Activated CD8-positive, alpha-beta T cell treated with anti-CD3 and anti-CD28 coated beads, Interleukin-2, amount 10 ng/mL, durations not matched to agents 7 days and 5 days (primary cell): ENCODE results near the gene SERPINA1. TPM values are rescaled to one million over a fixed set of nuclear protein-coding genes. Genes with fewer than 3 reads are reported as not detected.

ENCODE experiments used
- ATAC-seq: fragments of 150-1000 bp; cut with Tn5 transposase; one replicate; pipeline ENCODE4 v1.10.0; 2021; ENCODE audit warnings: moderate library complexity
- CTCF ChIA-PET: fragments of 350-600 bp; sonication (Branson Sonifier 250); formaldehyde crosslinking; loops from one replicate; lab custom pipeline; 2021; ENCODE audit warnings: antibody characterized with exemption; lab: Charles Lee
- POLR2A ChIA-PET: fragments of 350-600 bp; sonication (Branson Sonifier 250); formaldehyde crosslinking; loops from one replicate; lab custom pipeline; 2021; ENCODE audit warnings: antibody characterized with exemption; lab: Charles Lee
- DNase-seq: peaks from one replicate; pipeline ENCODE4 v3.0.0-alpha.2; 2020
- H3K27ac Mint-ChIP-seq: one replicate; pipeline ENCODE4 v1.8.0; 2021; ENCODE audit warnings: mild to moderate bottlenecking, mixed read lengths
- H3K27me3 Mint-ChIP-seq: one replicate; pipeline ENCODE4 v1.8.0; 2021; ENCODE audit warnings: low read depth, mixed read lengths
- H3K36me3 Mint-ChIP-seq: one replicate; pipeline ENCODE4 v1.8.0; 2021; ENCODE audit warnings: low read depth, mixed read lengths
- H3K4me1 Mint-ChIP-seq: one replicate; pipeline ENCODE4 v1.8.0; 2021; ENCODE audit warnings: low read depth, mixed read lengths
- H3K4me3 Mint-ChIP-seq: one replicate; pipeline ENCODE4 v1.8.0; 2021; ENCODE audit warnings: mild to moderate bottlenecking, mixed read lengths
- H3K9me3 Mint-ChIP-seq: one replicate; pipeline ENCODE4 v1.8.0; 2022; ENCODE audit warnings: mixed read lengths; ENCODE audit not compliant: insufficient read depth
- total RNA-seq, 2 experiments: library from RNA; stranded (reverse); gene quantifications; one replicate each; pipeline ENCODE4 v1.2.3, GENCODE V29; 2021

The SERPINA1 gene
- total RNA-seq, 2 experiments from 2014 or later: not detected

- CTCF ChIA-PET: no interaction called here
- Mint-ChIP-seq H3K27me3 (peaks cover 5% of the 10 kb centered on the region), H3K4me1 (no peaks in the 10 kb centered on the region), H3K9me3 (no peaks in the 10 kb centered on the region), H3K27ac (no peak overlapping the region), H3K4me3 (no peak overlapping the region), H3K36me3 (no peaks in the 10 kb centered on the region)
- DNase-seq (no peak), ATAC-seq (no peak)
- POLR2A ChIA-PET: no interaction called here
Measured at GRCh38 chr14:94345344-94346064, 42.9 kb downstream of the SERPINA1 start.

DNA sequence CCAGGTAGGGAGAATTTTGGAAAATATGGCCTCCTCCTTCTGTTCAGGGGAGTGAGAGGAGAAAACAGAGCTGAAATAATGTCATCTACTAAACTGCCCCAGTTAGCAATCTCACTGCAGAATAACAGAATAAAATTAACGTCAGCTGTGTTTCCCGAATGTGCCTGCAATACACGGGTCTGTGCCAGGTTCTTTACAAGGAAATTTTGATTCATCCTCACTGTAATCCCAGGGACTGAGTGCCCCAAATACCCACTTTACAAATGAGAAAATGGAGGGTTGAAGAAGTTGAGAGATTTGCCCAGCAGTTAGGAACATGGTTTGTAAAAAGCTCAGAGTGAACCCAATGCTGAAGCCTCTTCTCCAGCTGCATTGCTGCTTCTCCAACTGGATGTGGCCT, 44.0 kb downstream of the SERPINA1 start:
- no peaks in the 10 kb centered on the region for H3K36me3 Mint-ChIP-seq
- H3K4me3 Mint-ChIP-seq: no peak overlapping the region
- ChIA-PET CTCF (no interaction called here), POLR2A (no interaction called here)
- H3K9me3 Mint-ChIP-seq: no peaks in the 10 kb centered on the region
- DNase-seq (no peak), ATAC-seq (no peak)
- peaks cover 10% of the 10 kb centered on the region for H3K27me3 Mint-ChIP-seq
- H3K27ac Mint-ChIP-seq: no peak overlapping the region
- H3K4me1 Mint-ChIP-seq: no peaks in the 10 kb centered on the region

DNA sequence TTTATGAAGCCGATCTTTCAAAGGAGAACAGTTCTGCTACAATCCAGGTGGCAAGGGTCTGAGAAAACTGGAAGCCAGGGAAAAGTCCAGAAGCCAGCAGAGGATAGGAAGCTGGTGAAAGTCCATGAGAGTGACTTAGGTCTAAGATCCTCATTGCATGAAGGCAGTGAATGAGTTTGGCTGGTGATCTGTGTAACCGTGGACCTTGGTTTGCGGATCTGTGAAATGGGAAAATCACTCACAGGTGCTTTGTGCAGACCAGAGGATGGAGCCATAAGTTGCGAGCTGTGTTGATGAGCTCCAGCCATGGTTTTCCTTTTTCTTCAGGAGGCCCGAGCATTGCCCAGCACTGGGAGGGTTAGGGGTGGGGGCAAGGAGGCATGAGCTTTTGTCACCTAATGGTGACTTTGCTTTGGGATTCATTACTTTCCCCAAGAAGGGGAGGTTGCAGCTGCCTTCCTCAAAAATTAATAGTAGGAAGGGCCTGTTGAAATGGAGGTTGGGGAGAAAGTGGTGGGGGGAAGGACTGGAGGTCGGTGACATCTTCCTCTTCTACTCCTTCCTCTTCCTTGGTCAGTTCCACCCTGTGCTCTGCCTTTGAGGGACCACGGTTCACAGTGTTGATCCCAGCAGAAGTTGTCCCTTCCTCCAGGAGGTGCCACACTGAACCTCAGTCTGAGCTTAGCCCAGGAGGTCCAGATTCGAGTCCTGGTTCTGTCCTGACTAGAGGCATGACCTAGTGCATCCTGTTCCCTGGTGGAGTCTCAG, 45.0 kb downstream of the SERPINA1 start:
- CTCF ChIA-PET: no interaction called here
- POLR2A ChIA-PET: no interaction called here
- Mint-ChIP-seq H3K4me1 (no peaks in the 10 kb centered on the region), H3K9me3 (no peaks in the 10 kb centered on the region), H3K27me3 (peaks cover 14% of the 10 kb centered on the region), H3K27ac (no peak overlapping the region), H3K4me3 (no peak overlapping the region), H3K36me3 (no peaks in the 10 kb centered on the region)
- ATAC-seq (no peak), DNase-seq (no peak)

GRCh38 chr14:94342334-94342934, 46.0 kb downstream of the SERPINA1 start:
- POLR2A ChIA-PET: no interaction called here
- H3K27ac Mint-ChIP-seq: no peak overlapping the region
- no peak for DNase-seq
- no peaks in the 10 kb centered on the region for H3K9me3 Mint-ChIP-seq
- ATAC-seq: no peak
- no peak overlapping the region for H3K4me3 Mint-ChIP-seq
- H3K36me3 Mint-ChIP-seq: no peaks in the 10 kb centered on the region
- CTCF ChIA-PET: no interaction called here
- no peaks in the 10 kb centered on the region for H3K4me1 Mint-ChIP-seq
- H3K27me3 Mint-ChIP-seq: peaks cover 14% of the 10 kb centered on the region

DNA sequence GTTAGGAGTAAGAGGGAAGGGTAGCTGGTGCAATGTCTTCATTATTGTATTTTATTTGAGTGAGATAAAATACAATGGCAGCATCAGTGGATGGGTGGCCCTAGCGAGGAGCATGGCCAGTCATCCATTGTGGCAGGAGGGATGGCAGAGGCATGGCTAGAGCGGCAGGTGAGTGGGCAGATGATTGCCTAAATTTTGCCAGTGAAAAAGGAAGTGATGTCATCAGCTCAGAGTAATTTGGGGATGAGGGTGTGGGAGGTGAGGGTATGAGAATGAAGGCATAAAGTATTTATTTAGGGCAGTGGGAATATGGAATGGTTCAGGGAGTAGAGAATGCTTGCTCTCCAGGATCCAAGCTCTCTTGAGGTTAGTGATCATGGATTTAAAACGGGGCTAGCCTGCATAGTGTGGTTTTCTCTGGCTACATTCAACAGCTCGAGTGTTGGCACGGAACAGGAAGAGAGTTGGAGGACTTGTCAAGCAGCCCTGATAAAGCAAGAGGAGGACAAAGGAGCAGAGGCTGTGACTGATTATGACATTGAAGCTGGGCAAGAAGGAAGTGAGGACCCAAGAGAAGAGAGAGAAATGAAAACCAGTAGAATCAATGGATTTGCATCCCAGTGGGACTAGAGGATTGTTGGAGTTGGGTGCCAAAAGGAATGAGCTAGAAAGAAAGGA, 46.6 kb downstream of the SERPINA1 start:
- Mint-ChIP-seq H3K4me1 (no peaks in the 10 kb centered on the region), H3K27ac (no peak overlapping the region), H3K27me3 (peaks cover 14% of the 10 kb centered on the region), H3K36me3 (no peaks in the 10 kb centered on the region), H3K9me3 (no peaks in the 10 kb centered on the region), H3K4me3 (no peak overlapping the region)
- ChIA-PET POLR2A (no interaction called here), CTCF (no interaction called here)
- no peak for ATAC-seq
- no peak for DNase-seq

- ATAC-seq (no peak), DNase-seq (no peak)
- Mint-ChIP-seq H3K9me3 (no peaks in the 10 kb centered on the region), H3K4me3 (no peak overlapping the region), H3K27ac (no peak overlapping the region), H3K4me1 (no peaks in the 10 kb centered on the region), H3K27me3 (peaks cover 14% of the 10 kb centered on the region), H3K36me3 (no peaks in the 10 kb centered on the region)
- ChIA-PET CTCF (no interaction called here), POLR2A (no interaction called here)
Measured at GRCh38 chr14:94340533-94340932, 47.9 kb downstream of the SERPINA1 start.

DNA sequence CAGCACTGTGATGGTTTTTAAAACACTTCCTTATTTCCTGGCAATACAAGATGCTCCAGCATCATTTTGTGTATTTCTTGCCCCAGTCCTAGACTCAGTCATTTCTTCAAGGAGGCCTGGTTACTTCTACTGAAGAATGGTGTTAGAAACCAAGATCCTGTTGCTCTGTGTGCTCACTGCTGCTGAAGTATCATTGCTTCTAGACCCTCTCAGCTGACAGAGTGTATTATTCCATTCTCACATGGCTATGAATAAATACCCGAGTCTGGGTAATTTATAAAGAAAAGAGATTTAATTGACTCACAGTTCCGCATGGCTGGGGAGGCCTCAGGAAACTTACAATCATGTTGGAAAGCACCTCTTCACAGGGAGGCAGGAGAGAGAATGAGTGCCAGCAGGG, 50.4 kb downstream of the SERPINA1 start:
- peaks cover 26% of the 10 kb centered on the region for H3K27me3 Mint-ChIP-seq
- DNase-seq: no peak
- ATAC-seq: no peak
- POLR2A ChIA-PET: no interaction called here
- no peaks in the 10 kb centered on the region for H3K4me1 Mint-ChIP-seq
- no peaks in the 10 kb centered on the region for H3K36me3 Mint-ChIP-seq
- H3K9me3 Mint-ChIP-seq: no peaks in the 10 kb centered on the region
- H3K27ac Mint-ChIP-seq: no peak overlapping the region
- H3K4me3 Mint-ChIP-seq: no peak overlapping the region
- CTCF ChIA-PET: no interaction called here

- Mint-ChIP-seq H3K36me3 (no peaks in the 10 kb centered on the region), H3K4me3 (no peak overlapping the region), H3K27ac (no peak overlapping the region), H3K9me3 (no peaks in the 10 kb centered on the region), H3K27me3 (peaks cover 31% of the 10 kb centered on the region), H3K4me1 (no peaks in the 10 kb centered on the region)
- ChIA-PET CTCF (no interaction called here), POLR2A (no interaction called here)
- ATAC-seq: no peak
- DNase-seq: no peak
Measured at GRCh38 chr14:94337274-94337673, 51.1 kb downstream of the SERPINA1 start.

- H3K9me3 Mint-ChIP-seq: no peaks in the 10 kb centered on the region
- H3K36me3 Mint-ChIP-seq: no peaks in the 10 kb centered on the region
- POLR2A ChIA-PET: no interaction called here
- DNase-seq (no peak), ATAC-seq (no peak)
- no peak overlapping the region for H3K27ac Mint-ChIP-seq
- H3K4me3 Mint-ChIP-seq: no peak overlapping the region
- H3K4me1 Mint-ChIP-seq: no peaks in the 10 kb centered on the region
- H3K27me3 Mint-ChIP-seq: peaks cover 22% of the 10 kb centered on the region
- CTCF ChIA-PET: no interaction called here
Measured at GRCh38 chr14:94334872-94335271, 53.5 kb downstream of the SERPINA1 start.

DNA sequence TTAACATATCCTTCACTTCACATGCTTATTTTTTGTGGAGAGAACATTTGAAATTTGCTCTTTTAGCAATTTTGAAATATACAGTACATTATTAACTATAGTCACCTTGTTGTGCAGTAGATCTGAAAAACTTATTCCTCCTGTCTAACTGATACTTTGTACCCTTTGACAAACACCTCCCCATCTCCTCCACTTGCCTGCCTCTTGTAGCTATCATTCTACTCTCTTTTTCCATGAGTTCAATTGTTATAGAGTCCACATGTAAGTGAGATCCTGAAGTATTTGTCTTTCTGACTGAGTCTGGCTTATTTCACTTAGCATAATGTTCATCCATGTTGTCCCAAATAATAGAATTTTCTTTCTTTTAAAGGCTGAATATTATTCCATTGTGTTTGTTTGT, 55.8 kb downstream of the SERPINA1 start:
- H3K9me3 Mint-ChIP-seq: no peaks in the 10 kb centered on the region
- POLR2A ChIA-PET: no interaction called here
- no peaks in the 10 kb centered on the region for H3K36me3 Mint-ChIP-seq
- H3K27me3 Mint-ChIP-seq: peaks cover 18% of the 10 kb centered on the region
- DNase-seq: no peak
- no peaks in the 10 kb centered on the region for H3K4me1 Mint-ChIP-seq
- no peak for ATAC-seq
- no peak overlapping the region for H3K4me3 Mint-ChIP-seq
- CTCF ChIA-PET: no interaction called here
- no peak overlapping the region for H3K27ac Mint-ChIP-seq

- Mint-ChIP-seq H3K4me1 (no peaks in the 10 kb centered on the region), H3K9me3 (no peaks in the 10 kb centered on the region), H3K27me3 (peaks cover 18% of the 10 kb centered on the region), H3K36me3 (no peaks in the 10 kb centered on the region), H3K27ac (no peak overlapping the region), H3K4me3 (no peak overlapping the region)
- ChIA-PET POLR2A (no interaction called here), CTCF (no interaction called here)
- DNase-seq: no peak
- ATAC-seq: no peak
Measured at GRCh38 chr14:94332063-94332583, 56.3 kb downstream of the SERPINA1 start.

DNA sequence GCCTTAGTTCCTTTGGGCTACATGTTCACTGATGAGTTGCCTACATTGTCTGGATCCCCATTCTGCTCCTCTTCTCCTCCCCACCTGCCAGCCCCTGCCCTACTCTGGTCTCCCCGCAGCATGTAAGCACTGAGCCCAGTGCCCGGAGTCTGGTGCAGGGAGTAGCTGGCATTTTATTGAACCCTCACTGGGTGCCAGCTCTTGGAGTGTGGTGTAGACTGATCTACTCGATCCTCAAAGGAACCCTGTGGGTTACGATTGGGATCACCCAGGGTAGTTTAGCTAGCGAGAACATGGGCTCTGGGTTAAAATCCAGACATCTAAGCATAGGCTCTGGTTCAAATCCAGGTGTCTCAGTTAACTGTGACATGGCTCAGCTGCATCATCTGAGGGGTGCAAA, 56.9 kb downstream of the SERPINA1 start:
- no peaks in the 10 kb centered on the region for H3K4me1 Mint-ChIP-seq
- ChIA-PET POLR2A (no interaction called here), CTCF (no interaction called here)
- peaks cover 18% of the 10 kb centered on the region for H3K27me3 Mint-ChIP-seq
- no peaks in the 10 kb centered on the region for H3K9me3 Mint-ChIP-seq
- no peak overlapping the region for H3K4me3 Mint-ChIP-seq
- no peak for ATAC-seq
- no peaks in the 10 kb centered on the region for H3K36me3 Mint-ChIP-seq
- no peak for DNase-seq
- H3K27ac Mint-ChIP-seq: no peak overlapping the region
